ENCODE data around the gene SNAPC1. TPM values are rescaled to one million over a fixed set of nuclear protein-coding genes. Genes with fewer than 3 reads are reported as not detected.

SNAPC1 gene
- total and polyA plus RNA-seq, 8 donors = 0.87 to 2.7 (median 1.8) TPM

DNA sequence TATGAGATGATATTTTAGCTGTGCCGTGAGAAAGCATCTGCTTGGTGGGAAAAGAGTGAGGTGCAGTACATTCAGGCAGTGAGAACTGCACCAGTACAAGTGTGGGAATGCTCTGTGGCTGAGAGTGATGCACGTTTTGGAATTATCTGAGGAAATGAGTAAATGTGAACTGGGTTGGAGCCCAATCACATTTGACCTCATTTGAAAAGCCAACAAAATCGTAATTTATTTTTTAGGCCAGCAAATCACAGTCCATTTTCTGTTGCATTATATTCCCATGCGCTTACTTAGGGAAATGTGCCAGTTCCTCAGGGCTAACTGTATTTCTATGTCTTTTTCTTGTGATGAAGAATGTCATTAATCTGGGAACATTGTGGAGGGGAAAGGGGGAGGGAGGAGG, 77.3 kb downstream of the SNAPC1 start:
- no peak overlapping the region for H3K27ac ChIP-seq
- no peaks in the 10 kb centered on the region for H3K27me3 ChIP-seq
- no peak for DNase-seq
- no peaks in the 10 kb centered on the region for H3K9me3 ChIP-seq
- H3K36me3 ChIP-seq = no peaks in the 10 kb centered on the region
- no peak overlapping the region for H3K4me3 ChIP-seq
- no peak for FAIRE-seq
- H3K4me1 ChIP-seq = no peaks in the 10 kb centered on the region
- TF ChIP-seq, protein P1, sequence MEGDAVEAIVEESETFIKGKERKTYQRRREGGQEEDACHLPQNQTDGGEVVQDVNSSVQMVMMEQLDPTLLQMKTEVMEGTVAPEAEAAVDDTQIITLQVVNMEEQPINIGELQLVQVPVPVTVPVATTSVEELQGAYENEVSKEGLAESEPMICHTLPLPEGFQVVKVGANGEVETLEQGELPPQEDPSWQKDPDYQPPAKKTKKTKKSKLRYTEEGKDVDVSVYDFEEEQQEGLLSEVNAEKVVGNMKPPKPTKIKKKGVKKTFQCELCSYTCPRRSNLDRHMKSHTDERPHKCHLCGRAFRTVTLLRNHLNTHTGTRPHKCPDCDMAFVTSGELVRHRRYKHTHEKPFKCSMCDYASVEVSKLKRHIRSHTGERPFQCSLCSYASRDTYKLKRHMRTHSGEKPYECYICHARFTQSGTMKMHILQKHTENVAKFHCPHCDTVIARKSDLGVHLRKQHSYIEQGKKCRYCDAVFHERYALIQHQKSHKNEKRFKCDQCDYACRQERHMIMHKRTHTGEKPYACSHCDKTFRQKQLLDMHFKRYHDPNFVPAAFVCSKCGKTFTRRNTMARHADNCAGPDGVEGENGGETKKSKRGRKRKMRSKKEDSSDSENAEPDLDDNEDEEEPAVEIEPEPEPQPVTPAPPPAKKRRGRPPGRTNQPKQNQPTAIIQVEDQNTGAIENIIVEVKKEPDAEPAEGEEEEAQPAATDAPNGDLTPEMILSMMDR (IDR thresholded peaks at IDR 0.05) = no peak
- WGBS, 2 donors = 61 to 69% methylated on average over 4 of the region's 4 CpGs
- ATAC-seq = no peak
- intact Hi-C loops (cut with DNase I) = loop anchor here in 1 of 3 donors (10.0 kb wide), 1 partner anchor 375 kb away; no protein-coding TSS in a partner anchor

DNA sequence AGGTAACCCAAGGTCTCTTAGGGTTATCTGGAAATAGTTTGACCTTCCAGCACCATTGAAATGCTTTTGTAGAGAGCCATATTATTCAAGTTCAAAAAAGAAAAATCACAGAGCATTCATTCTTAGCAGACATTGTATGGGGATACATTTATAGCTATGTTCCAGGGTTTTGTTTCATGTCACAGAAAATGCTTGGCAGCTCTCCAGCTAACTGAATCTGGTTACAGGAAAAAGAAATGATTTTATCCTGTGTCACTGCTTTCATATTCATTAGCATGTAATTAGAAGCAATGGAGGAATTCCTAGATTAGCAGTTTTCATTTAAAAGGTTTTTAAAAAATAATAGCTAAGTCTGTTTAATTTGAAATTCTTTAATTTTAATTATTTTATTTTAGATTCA, 78.9 kb downstream of the SNAPC1 start:
- intact Hi-C loops (cut with DNase I) = loop anchor here in 1 of 3 donors (5.0 kb wide), 1 partner anchor 374 kb away; no protein-coding TSS in a partner anchor
- Histone ChIP-seq H3K27me3 (no peaks in the 10 kb centered on the region), H3K27ac (no peak overlapping the region), H3K4me1 (no peaks in the 10 kb centered on the region), H3K4me3 (no peak overlapping the region), H3K9me3 (no peaks in the 10 kb centered on the region), H3K36me3 (no peaks in the 10 kb centered on the region)
- TF ChIP-seq, protein P1 (IDR thresholded peaks at IDR 0.05) = no peak
- DNase-seq = no peak
- FAIRE-seq = no peak
- no peak for ATAC-seq

Other genes starting within 250 kb of the SNAPC1 start
- gene HIF1A, start 66.9 kb upstream of the SNAPC1 start, total RNA-seq = 10 to 100 TPM; 21.0 to 97.4 (median 34.8) TPM
- 10 to 100 TPM; 10.6 to 24.9 TPM for gene HIF1A, start 66.9 kb upstream of the SNAPC1 start, polyA plus RNA-seq
- 10 to 100 TPM in 1 of 6 donors, 1 to 10 TPM in 5; 1.0 to 10.2 (median 4.3) TPM for gene SYT16, start 50.3 kb downstream of the SNAPC1 start, total RNA-seq
- gene SYT16, start 50.3 kb downstream of the SNAPC1 start, polyA plus RNA-seq = 10 to 100 TPM in 1 of 2 donors, 1 to 10 TPM in 1; 2.2 to 13.6 TPM

Data from pancreas (tissue), 10 donors.